K562 (cell line): ENCODE measurements around the gene RABL6. TPM values are rescaled to one million over a fixed set of nuclear protein-coding genes. Genes with fewer than 3 reads are reported as not detected.

Source experiments
- ATAC-seq: fragments of 200-7000 bp; cut with Tn5 transposase; 3 replicates; pipeline ENCODE4 v1.9.1; 2020; ENCODE audit warnings: moderate library complexity
- BruUV-seq: library from RNA; stranded (reverse); fragments of 400-500 nt; replicated peaks from 2 replicates; lab custom pipeline; 2021; lab: Mats Ljungman, UMichigan
- CTCF ChIA-PET: fragments of 300-600 bp; formaldehyde crosslinking; extraction: SDS; loops from one replicate; lab custom pipeline; 2021; ENCODE audit warnings: low intra/inter-chr PET ratio; lab: Yijun Ruan, JAX
- POLR2A ChIA-PET: fragments of 300-600, 350-650 bp; sonication (Branson Sonifier 250); formaldehyde crosslinking; extraction: SDS; loops from one replicate; lab custom pipeline; 2021; ENCODE audit warnings: antibody characterized with exemption, inconsistent platforms; lab: Yijun Ruan, JAX
- DNase-seq, 4 experiments: peaks; one replicate each; pipeline versions ENCODE4 v3.0.0 to v3.0.0-alpha.2; 2011 to 2018; ENCODE audit warnings: low spot score in 3 of 4, mixed read lengths in 3 of 4; ENCODE audit errors: extremely low read depth in 1 of 4
- FAIRE-seq: peaks from 2 replicates; lab custom pipeline; 2011; peaks lifted over from hg19 to GRCh38; lab: Jason Lieb, UNC
- H2AFZ ChIP-seq: 2 replicates; pipeline ENCODE4 v1.6.0; 2011; ENCODE audit warnings: low read depth, low read length, control low read depth, inconsistent platforms
- H3K27ac ChIP-seq: fragments of 200-600 bp; 3 replicates; pipeline ENCODE4 v1.8.0; 2011; ENCODE audit warnings: low read depth, mild to moderate bottlenecking, control low read depth, inconsistent platforms, low read length, moderate library complexity, mixed read lengths; ENCODE audit errors: extremely low read depth
- H3K27me3 ChIP-seq, 2 experiments: fragments of 300-600 bp in 1 of 2; 2 replicates in 1 of 2; 3 replicates in 1 of 2; pipeline versions ENCODE4 v1.6.0 to v1.8.0; 2011; ENCODE audit warnings: inconsistent platforms in 2 of 2, low read length in 2 of 2, mild to moderate bottlenecking in 1 of 2, mixed read lengths in 1 of 2, moderate library complexity in 1 of 2; ENCODE audit not compliant: control insufficient read depth in 2 of 2, insufficient read depth in 2 of 2
- H3K36me3 ChIP-seq: fragments of 300-600 bp; 3 replicates; pipeline ENCODE4 v1.8.0; 2011; ENCODE audit warnings: mild to moderate bottlenecking, low read length, inconsistent platforms; ENCODE audit not compliant: control insufficient read depth, insufficient read depth
- H3K4me1 ChIP-seq, 2 experiments: fragments of 200-600 bp in 1 of 2; replicated peaks in 1 of 2; 2 replicates in 1 of 2; 3 replicates in 1 of 2; pipeline versions ENCODE4 v1.5.1 to v1.8.0; 2011; ENCODE audit warnings: inconsistent platforms in 2 of 2, low read length in 2 of 2, mild to moderate bottlenecking in 1 of 2, mixed read lengths in 1 of 2, moderate library complexity in 1 of 2; ENCODE audit not compliant: control insufficient read depth in 2 of 2, insufficient read depth in 2 of 2
- H3K4me2 ChIP-seq: 2 replicates; pipeline ENCODE4 v1.6.1; 2011; ENCODE audit warnings: low read length, control low read depth, inconsistent platforms, mixed read lengths; ENCODE audit not compliant: insufficient read depth
- H3K4me3 ChIP-seq: fragments of 200-600 bp; sonication (generic), shearing (Covaris generic); 2 replicates; pipeline ENCODE4 v1.5.1; 2016; ENCODE audit warnings: control low read depth, inconsistent platforms
- H3K79me2 ChIP-seq: fragments of 200-600 bp; 3 replicates; pipeline ENCODE4 v1.8.0; 2011; ENCODE audit warnings: low read length, inconsistent platforms; ENCODE audit not compliant: control insufficient read depth, insufficient read depth
- H3K9ac ChIP-seq, 2 experiments: 2 replicates each; pipeline versions ENCODE4 v1.6.0 to v1.6.1; 2011; ENCODE audit warnings: low read depth in 2 of 2, low read length in 2 of 2, control low read depth in 1 of 2, inconsistent platforms in 1 of 2, mild to moderate bottlenecking in 1 of 2, mixed read lengths in 1 of 2; ENCODE audit not compliant: insufficient read depth in 1 of 2
- H3K9me1 ChIP-seq: one replicate; pipeline ENCODE4 v1.6.0; 2011; ENCODE audit warnings: inconsistent platforms, mild to moderate bottlenecking, low read length, moderate library complexity; ENCODE audit not compliant: control insufficient read depth, insufficient read depth
- H3K9me3 ChIP-seq: replicated peaks from 2 replicates; pipeline ENCODE4 v1.5.1; 2011; ENCODE audit warnings: low read depth, low read length, inconsistent platforms; ENCODE audit not compliant: control insufficient read depth, insufficient read depth
- H4K20me1 ChIP-seq: replicated peaks from 2 replicates; pipeline ENCODE4 v1.6.1; 2011; ENCODE audit warnings: low read length, inconsistent platforms, mixed read lengths; ENCODE audit not compliant: control insufficient read depth, insufficient read depth
- BCOR ChIP-seq: fragments of 450-650 bp; IDR thresholded peaks from 2 replicates; pipeline ENCODE4 v1.6.1; 2016
- ELF4 ChIP-seq: fragments of 450-650 bp; formaldehyde crosslinking; IDR thresholded peaks from 2 replicates; pipeline ENCODE4 v1.4.0; 2022; ENCODE audit warnings: missing genetic modification characterization
- ETS2 ChIP-seq: IDR thresholded peaks from 2 replicates; pipeline ENCODE4 v1.6.1; 2016; ENCODE audit warnings: borderline replicate concordance, missing genetic modification characterization, mild to moderate bottlenecking, moderate library complexity, missing compliant biosample characterization; ENCODE audit not compliant: poor library complexity, severe bottlenecking
- HNRNPH1 ChIP-seq: fragments of 200-400 bp; formaldehyde crosslinking; optimal IDR thresholded peaks from 2 replicates; pipeline ENCODE3; 2017; ENCODE audit warnings: low read depth, mild to moderate bottlenecking, low read length, moderate library complexity
- KDM1A ChIP-seq, 2 experiments: fragments of 450-650 bp; IDR thresholded peaks; 2 replicates each; pipeline ENCODE4 v1.6.1; 2016; ENCODE audit warnings: mild to moderate bottlenecking in 2 of 2
- MAZ ChIP-seq, 2 experiments: fragments of 450-650 bp in 1 of 2; sonication (generic) in 1 of 2; formaldehyde crosslinking; IDR thresholded peaks in 1 of 2; conservative IDR thresholded peaks in 1 of 2; 2 replicates each; pipeline versions ENCODE4 v1.4.0 to v1.5.0; 2020; ENCODE audit warnings: mild to moderate bottlenecking in 1 of 2, missing genetic modification reagents in 1 of 2
- PBX2 ChIP-seq, 2 experiments: IDR thresholded peaks in 1 of 2; conservative IDR thresholded peaks in 1 of 2; 2 replicates each; pipeline ENCODE4 v1.6.1; 2016; ENCODE audit warnings: low read depth in 2 of 2, mild to moderate bottlenecking in 1 of 2, missing compliant biosample characterization in 1 of 2, missing genetic modification characterization in 1 of 2, moderate library complexity in 1 of 2
- PHF20 ChIP-seq: fragments of 450-650 bp; IDR thresholded peaks from 2 replicates; pipeline ENCODE4 v1.6.1; 2018; ENCODE audit not compliant: partially characterized antibody
- SETDB1 ChIP-seq: IDR thresholded peaks from one replicate; pipeline ENCODE4 v1.6.1; 2012; ENCODE audit warnings: low read length, control low read depth, inconsistent platforms
- SREBF2 ChIP-seq: sonication (generic); formaldehyde crosslinking; IDR thresholded peaks from 2 replicates; pipeline ENCODE4 v1.4.0; 2020; ENCODE audit warnings: mild to moderate bottlenecking, missing genetic modification reagents
- ZBTB33 ChIP-seq: sonication (generic); formaldehyde crosslinking; IDR thresholded peaks from 2 replicates; pipeline ENCODE4 v1.8.1; 2023; ENCODE audit warnings: mild to moderate bottlenecking, missing genetic modification reagents
- ZNF146 ChIP-seq: IDR thresholded peaks from one replicate; pipeline ENCODE4 v1.6.1; 2018; ENCODE audit warnings: missing compliant biosample characterization; ENCODE audit not compliant: unreplicated experiment
- ZNF431 ChIP-seq: sonication (generic); formaldehyde crosslinking; IDR thresholded peaks from 2 replicates; pipeline ENCODE4 v1.8.0; 2022; ENCODE audit warnings: mild to moderate bottlenecking, missing genetic modification reagents
- ZNF77 ChIP-seq: fragments of 250-450 bp; sonication (Bioruptor Pico); IDR thresholded peaks from 2 replicates; pipeline ENCODE4 v1.5.0; 2020
- WGBS: fragments of 100-300 bp; shearing (Covaris generic); methylation state at CpG from one replicate; pipeline ENCODE4 v1.1.6; 2016; ENCODE audit warnings: low coverage, mixed read lengths; ENCODE audit not compliant: insufficient coverage; ENCODE audit errors: missing lambda C conversion rate; 5-methylcytosine and 5-hydroxymethylcytosine counted together
- in situ Hi-C: fragments of 300-500 bp; cut with MboI; formaldehyde crosslinking; loops from 4 replicates; pipeline ENCODE4 v1.15.0; 2018; ENCODE audit warnings: inconsistent platforms, mixed read lengths
- intact Hi-C: fragments of 100-400 bp; cut with micrococcal nuclease; formaldehyde crosslinking; loops from 2 replicates; pipeline ENCODE4 v1.14.2; 2022
- polyA plus RNA-seq, 8 experiments: library from polyadenylated mRNA; depleted of rRNA in 4 of 8; stranded (reverse) in 5 of 8; unstranded in 3 of 8; fragments of >200 nt; fragmentation: Nextera tagmentation in 2 of 8; fragmentation: Illumina TruSeq in 1 of 8; extraction: Ambion mirVana in 2 of 8; extraction: Trizol in 1 of 8; gene quantifications; 2 replicates each; pipeline versions ENCODE4 v1.2.1 to v1.2.3, GENCODE V29; 2011 to 2014; ENCODE audit warnings: inconsistent platforms in 1 of 8, missing spikeins in 1 of 8
- total RNA-seq, 7 experiments: library from RNA; depleted of rRNA in 6 of 7; stranded (reverse); fragments of >200 nt in 6 of 7; fragmentation: Illumina TruSeq in 2 of 7; extraction: Trizol in 2 of 7; gene quantifications; 2 replicates each; pipeline versions ENCODE4 v1.2.1 to v1.2.3, GENCODE V29; 2011 to 2021; ENCODE audit warnings: low replicate concordance in 1 of 7

RABL6 gene
- total and polyA plus RNA-seq, 9 of the 15 experiments (the other 6 are each of a cell fraction or from before 2014, with no cell fraction given) = 5.6 to 181 (median 84.5) TPM

- ATAC-seq = no peak
- intact Hi-C loops (no loop called here), in situ Hi-C loops (no loop called here)
- POLR2A ChIA-PET = interaction anchor here (1.7 to 1.9 kb wide), 2 partner anchors 10 to 24 kb away, joined by 4 to 8 read pairs; no protein-coding TSS in a partner anchor
- no peak for FAIRE-seq
- Histone ChIP-seq H3K4me1 (peaks cover 0 to 82% of the 10 kb centered on the region in 2 experiments; a peak in 2 of 5 replicates), H2AFZ (no peak overlapping the region), H3K4me2 (no peak overlapping the region), H3K4me3 (no peak overlapping the region), H3K27ac (no peak overlapping the region), H3K9me1 (no peaks in the 10 kb centered on the region), H3K27me3 (no peaks in the 10 kb centered on the region), H3K36me3 (peaks cover 36% of the 10 kb centered on the region; the same call in 1 of the 3 replicates), H4K20me1 (peaks cover 10% of the 10 kb centered on the region; the same call in 1 of the 2 replicates), H3K79me2 (no peaks in the 10 kb centered on the region), H3K9me3 (no peaks in the 10 kb centered on the region), H3K9ac (no peak overlapping the region)
- CTCF ChIA-PET = no interaction called here
- no peak for DNase-seq
- BruUV-seq = no TSS peak
- 86% methylated on average over 17 of the region's 29 CpGs for WGBS
- TF ChIP-seq ZNF77 (CRISPR knock-in tag) = no peak
- TF ChIP-seq SETDB1 = no peak
- no peak for TF ChIP-seq SREBF2
- no peak for TF ChIP-seq ZNF146
- TF ChIP-seq HNRNPH1 = no peak
- no peak for TF ChIP-seq MAZ (CRISPR knock-in tag; conservative IDR thresholded peaks at IDR 0.05 in 1 of 2, IDR thresholded peaks at IDR 0.05 in 1 of 2)
- TF ChIP-seq ELF4 = no peak
- no peak for TF ChIP-seq ZNF431 (CRISPR knock-in tag)
- TF ChIP-seq ETS2 (tag) = no peak
- TF ChIP-seq PHF20 = no peak
- peak in 1 of 2 experiments; percentile 89; a peak in 1 of 4 replicates for TF ChIP-seq KDM1A (IDR thresholded peaks at IDR 0.05)
- TF ChIP-seq BCOR = no peak
- no peak for TF ChIP-seq PBX2 (CRISPR knock-in tag; IDR thresholded peaks at IDR 0.05; ENCODE audit: low read depth)
- no peak for TF ChIP-seq PBX2 (tag; conservative IDR thresholded peaks at IDR 0.05; ENCODE audit: low read depth)
- peak; percentile 75; the same call in 1 of the 2 replicates for TF ChIP-seq ZBTB33 (CRISPR knock-in tag)
Measured at GRCh38 chr9:136857581-136858412, 50.0 kb downstream of the RABL6 start.
